Stimulated activated CD8-positive, alpha-beta memory T cell treated with anti-CD3 and anti-CD28 coated beads, Interleukin-2, amount 100 ng/mL, for 48 hours (primary cell): ENCODE measurements around the gene IFNA13.
"Not testable (repeated sequence)": the region's sequence is repeated elsewhere in the genome, so short reads cannot be mapped to it uniquely, and the experiment has no call there.

Experiments used
- DNase-seq, 2 donors: peaks; one replicate each; pipeline ENCODE4 v3.0.0-alpha.2; 2020; ENCODE audit warnings: low read depth in 2 of 2

IFNA13 gene

GRCh38 chr9:21367957-21368356, at the start of gene IFNA13:
IFNA13 (minus strand) TSS chr9:21368057; CDS start chr9:21368010, 47 bp downstream.
- DNase-seq = no peak

- no peak for DNase-seq
These were observed 47.8 kb upstream of the IFNA13 start for GRCh38 chr9:21415493-21416267.

- DNase-seq = no peak
These were observed 46.5 kb upstream of the IFNA13 start for GRCh38 chr9:21414220-21414940.

DNA sequence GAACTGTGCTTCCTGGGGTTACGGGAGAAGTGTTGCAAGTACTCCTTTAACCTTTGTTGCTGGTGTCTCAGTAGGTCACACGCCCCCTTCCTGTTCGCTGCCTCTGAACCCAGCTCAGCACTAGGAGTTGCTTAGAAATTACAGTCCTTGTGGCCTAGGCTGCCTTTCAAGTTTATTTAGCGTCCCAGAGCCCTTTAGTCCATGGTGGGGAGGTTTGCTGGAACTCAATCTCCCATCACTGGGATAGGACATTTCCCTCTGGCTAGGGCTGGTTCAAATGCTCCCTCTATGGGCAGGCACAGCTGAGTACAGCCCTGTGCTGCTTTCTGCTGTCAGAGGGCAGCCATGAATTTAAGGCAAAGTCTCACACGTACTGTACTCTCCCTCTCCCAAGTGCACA, 45.8 kb upstream of the IFNA13 start:
- DNase-seq = no peak

- DNase-seq = no peak
These were observed 45.3 kb upstream of the IFNA13 start for GRCh38 chr9:21413151-21413550.

- DNase-seq = no peak
These were observed 44.2 kb upstream of the IFNA13 start for GRCh38 chr9:21412107-21412506.

DNA sequence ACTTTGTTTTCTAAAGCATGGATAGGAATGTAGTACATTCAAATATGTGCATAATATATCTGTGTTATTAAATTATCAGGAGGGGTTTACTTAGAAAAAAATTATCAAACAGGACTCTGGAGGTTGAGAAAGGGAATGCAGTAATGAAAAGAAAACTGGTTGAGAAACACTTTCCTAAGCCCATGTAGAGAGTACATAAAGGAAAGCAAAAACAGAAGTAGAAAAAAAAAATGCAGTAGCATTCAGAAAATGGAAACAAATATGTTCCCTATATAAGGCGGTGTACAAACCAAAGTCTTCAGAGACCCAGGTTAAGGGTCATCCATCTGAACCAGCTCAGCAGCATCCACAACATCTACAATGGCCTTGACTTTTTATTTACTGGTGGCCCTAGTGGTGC, 41.0 kb upstream of the IFNA13 start, which contains the start of gene IFNA8:
Gene IFNA8, plus strand, starts transcription at position 301 of the 400 bp plus-strand sequence. Its CDS starts 60 bp downstream, at position 361.
- DNase-seq = no peak

- no peak for DNase-seq
These were observed 36.3 kb upstream of the IFNA13 start for GRCh38 chr9:21404146-21404545.

- peak in 1 of 2 donors; percentile 15 for DNase-seq
These were observed 34.8 kb upstream of the IFNA13 start for GRCh38 chr9:21402386-21403251.

DNA sequence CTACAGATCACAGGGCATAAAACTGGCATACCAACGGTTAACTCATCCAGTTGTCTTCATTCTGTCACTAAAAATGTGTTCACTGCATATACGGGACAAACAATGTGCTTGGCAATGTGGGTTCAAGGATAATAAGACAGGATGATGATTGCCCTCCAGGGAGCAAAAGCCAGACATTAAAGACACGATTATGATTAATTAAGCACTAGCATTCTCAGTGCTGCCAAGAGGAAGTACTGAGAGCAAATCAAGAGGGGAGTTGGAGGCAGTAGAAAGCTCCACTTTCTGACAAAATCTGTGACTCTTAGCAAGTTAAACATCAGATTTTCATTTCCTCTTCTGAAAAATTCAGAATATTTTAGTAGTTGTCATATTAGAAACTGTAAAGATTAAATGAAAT, 32.1 kb upstream of the IFNA13 start:
- no peak for DNase-seq

- no peak for DNase-seq
These were observed 31.2 kb upstream of the IFNA13 start for GRCh38 chr9:21398955-21399489.

DNA sequence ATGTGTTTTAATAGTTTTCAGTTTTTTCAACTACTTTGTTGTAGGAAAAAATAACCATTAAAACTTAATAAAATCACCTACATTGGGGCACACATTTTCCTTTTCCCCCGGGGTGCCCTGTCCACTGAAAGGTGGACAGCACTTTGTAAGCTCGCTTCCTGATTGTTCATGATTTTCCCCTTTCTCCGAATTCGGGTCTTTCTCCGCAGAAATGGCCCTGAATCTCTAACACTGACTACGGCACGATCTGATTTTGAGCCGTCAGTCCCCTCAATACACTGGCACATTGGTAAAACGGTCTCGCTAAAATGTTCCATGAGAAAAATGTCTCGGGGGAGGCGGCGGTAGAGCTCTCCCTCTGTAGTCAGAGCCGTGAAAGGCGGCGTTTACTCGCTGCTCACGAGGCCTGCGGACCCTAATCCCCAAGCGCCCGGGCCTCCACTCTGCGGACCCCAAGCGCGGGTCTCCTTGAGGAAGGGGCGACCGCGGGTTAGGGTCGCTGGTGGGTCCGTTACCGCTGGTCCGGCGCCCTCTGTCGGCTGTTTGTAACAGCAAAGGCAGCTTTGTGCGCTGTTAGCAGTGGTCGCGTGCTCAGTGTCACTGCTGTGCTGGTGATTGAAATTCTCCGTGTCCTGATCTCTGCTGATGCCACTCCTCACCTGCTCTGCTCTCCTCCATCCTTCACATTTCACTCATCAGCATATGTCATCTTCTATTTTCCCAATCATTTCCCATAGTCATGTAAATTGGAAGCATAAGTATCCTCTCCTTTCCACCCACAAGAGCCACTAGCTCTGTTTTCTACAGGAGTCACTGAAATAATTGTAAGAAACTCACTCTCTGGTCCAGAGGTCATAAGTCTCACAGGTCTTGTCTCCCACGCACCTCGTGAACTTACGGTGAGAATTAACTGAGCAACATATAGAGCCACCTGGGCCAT, 28.2 kb upstream of the IFNA13 start:
- DNase-seq = peak; percentile 42 to 51

GRCh38 chr9:21392270-21392669, 24.4 kb upstream of the IFNA13 start:
- no peak for DNase-seq

- DNase-seq = no peak
These were observed 17.3 kb upstream of the IFNA13 start, which contains the start of gene IFNA2 for GRCh38 chr9:21385131-21385670. IFNA2 (minus strand) TSS chr9:21385398; CDS start chr9:21385329, 69 bp downstream.

DNA sequence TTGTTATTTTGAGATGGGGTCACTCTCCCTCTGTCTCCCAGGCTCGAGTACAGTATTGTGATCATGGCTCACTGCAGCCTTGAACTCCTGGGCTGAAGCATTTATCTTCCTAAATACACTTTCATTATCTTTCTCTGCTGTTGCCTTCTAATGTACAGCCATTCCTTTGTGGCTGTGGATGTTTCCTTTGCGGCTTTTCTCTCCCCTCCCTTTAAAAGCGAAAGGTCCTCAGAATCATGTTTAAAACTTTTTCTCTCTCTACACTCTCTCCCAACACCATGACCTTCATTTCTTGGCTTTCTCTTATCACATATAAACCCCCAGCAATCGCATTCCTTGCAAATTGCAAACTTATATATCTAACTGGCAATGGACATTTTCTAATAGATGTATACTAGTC, 15.8 kb upstream of the IFNA13 start:
- no peak for DNase-seq

DNA sequence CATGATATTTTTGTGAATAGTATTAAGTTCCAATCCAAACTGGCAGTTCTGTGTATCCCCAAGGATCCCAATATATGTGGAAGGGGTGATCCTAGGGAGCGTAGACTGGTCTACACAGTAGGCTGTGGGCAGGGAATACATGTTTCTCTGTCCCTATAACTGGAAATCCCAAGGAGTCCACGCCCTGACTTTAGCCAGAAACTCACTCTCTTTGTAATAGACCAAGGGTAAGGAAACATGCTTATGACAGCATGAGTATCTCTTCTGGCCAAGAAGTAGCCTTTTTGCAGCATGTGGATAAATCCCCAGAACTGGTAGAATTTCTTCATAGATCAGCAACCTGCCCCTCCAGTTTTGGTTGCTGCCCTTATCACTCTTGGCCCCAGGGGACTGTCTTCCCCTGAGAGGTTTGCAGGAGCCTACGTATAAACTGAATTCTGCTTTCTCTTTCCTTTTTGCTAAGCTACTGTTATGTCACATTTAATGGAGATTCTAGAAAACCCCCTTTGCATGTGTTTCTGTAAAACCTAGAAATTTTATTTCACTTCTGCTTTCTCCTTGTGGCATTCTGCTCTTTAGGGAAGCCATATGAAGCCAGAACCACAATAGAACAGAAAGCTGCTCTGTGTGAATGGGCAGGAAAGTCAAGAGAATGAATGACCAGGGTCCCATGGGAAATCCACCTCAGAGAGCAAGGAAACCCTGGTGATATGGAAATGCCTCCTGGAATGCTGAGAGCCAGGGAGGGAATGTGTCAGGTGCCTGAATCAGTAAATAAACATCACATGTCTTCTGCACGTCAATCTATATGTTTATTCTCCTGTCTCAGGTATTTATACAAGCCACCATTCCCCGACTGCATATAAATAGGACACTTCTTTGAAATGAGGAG, 13.8 kb upstream of the IFNA13 start:
- no peak for DNase-seq

DNA sequence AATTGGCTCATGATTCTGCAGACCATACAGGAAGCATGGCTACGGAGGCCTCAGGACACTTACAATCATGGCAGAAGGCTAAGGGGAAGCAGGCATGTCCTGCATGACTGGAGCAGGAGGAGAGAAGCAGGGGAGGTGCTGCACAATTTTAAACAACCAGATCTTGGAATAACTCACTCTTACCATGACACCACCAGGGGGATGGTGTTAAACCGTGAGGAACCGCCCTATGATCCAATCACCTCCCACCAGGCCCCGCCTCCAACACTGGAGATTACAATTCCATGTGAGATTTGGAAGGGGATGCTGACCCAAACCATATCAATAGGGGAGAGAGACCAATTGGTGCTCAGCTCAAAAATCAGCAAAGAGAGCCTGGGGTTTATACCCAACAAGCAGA, 3.6 kb upstream of the IFNA13 start:
- DNase-seq = not testable (repeated sequence)

DNA sequence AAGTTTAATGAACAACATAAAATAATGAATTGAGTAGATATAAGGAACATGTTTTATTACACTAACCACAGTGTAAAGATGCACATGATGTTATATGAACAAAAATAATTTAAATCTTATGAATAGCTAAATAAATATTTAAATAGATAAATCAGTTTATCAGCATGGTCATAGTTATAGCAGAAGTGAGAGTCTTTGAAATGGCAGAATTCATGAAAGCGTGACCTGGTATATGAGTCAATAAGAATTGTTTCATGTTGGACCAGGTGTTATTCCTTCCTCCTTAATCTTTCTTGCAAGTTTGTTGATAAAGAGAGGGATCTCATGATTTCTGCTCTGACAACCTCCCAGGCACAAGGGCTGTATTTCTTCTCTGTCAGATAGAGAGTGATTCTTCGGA, 688 bp downstream of the IFNA13 start:
- DNase-seq = not testable (repeated sequence)

GRCh38 chr9:21362287-21362686, 5.6 kb downstream of the IFNA13 start:
- DNase-seq = no peak
